GM12891 (cell line): ENCODE results near the gene PNPLA5.

Source experiments
- DNase-seq: peaks from one replicate; pipeline ENCODE4 v3.0.0; 2011; ENCODE audit warnings: low spot score; ENCODE audit not compliant: insufficient read length
- FAIRE-seq: peaks from 2 replicates; lab custom pipeline; 2011; peaks lifted over from hg19 to GRCh38; lab: Jason Lieb, UNC
- PAX5 ChIP-seq: IDR thresholded peaks from 2 replicates; pipeline ENCODE4 v1.6.1; 2011; ENCODE audit warnings: low read length, moderate library complexity, mild to moderate bottlenecking; ENCODE audit not compliant: insufficient read depth, severe bottlenecking
- POLR2A ChIP-seq: IDR thresholded peaks from 2 replicates; pipeline ENCODE4 v1.6.1; 2011; ENCODE audit warnings: low read depth, low read length, control low read depth
- POLR2AphosphoS5 ChIP-seq: IDR thresholded peaks from 2 replicates; pipeline ENCODE4 v1.6.1; 2011; ENCODE audit warnings: low read depth, low read length, control low read depth
- POU2F2 ChIP-seq: IDR thresholded peaks from 2 replicates; pipeline ENCODE4 v1.6.1; 2011; ENCODE audit warnings: low read depth, mild to moderate bottlenecking, control low read depth, low read length, moderate library complexity
- SPI1 ChIP-seq: IDR thresholded peaks from 2 replicates; pipeline ENCODE4 v1.6.1; 2011; ENCODE audit warnings: low read depth, low read length, control low read depth
- TAF1 ChIP-seq: IDR thresholded peaks from 2 replicates; pipeline ENCODE4 v1.6.1; 2011; ENCODE audit warnings: low read depth, low read length, control low read depth

The PNPLA5 gene

GRCh38 chr22:43854786-43855271 lies 37.0 kb downstream of the PNPLA5 start:
- no peak for DNase-seq
- no peak for FAIRE-seq
- no peak for TF ChIP-seq POLR2AphosphoS5
- TF ChIP-seq SPI1 = no peak
- no peak for TF ChIP-seq POLR2A
- TF ChIP-seq TAF1 = no peak
- no peak for TF ChIP-seq PAX5
- TF ChIP-seq POU2F2 = no peak

- no peak for TF ChIP-seq POU2F2
- no peak for TF ChIP-seq POLR2AphosphoS5
- no peak for TF ChIP-seq PAX5
- TF ChIP-seq TAF1 = no peak
- TF ChIP-seq POLR2A = no peak
- TF ChIP-seq SPI1 = no peak
Measured at GRCh38 chr22:43854121-43854785, 37.6 kb downstream of the PNPLA5 start.

GRCh38 chr22:43853328-43853931 lies 38.4 kb downstream of the PNPLA5 start:
- DNase-seq = no peak
- FAIRE-seq = no peak
- TF ChIP-seq PAX5 (no peak), POLR2AphosphoS5 (no peak), SPI1 (no peak), TAF1 (no peak)

More at GRCh38 chr22:43854121-43854785, 37.6 kb downstream of the PNPLA5 start:
- DNase-seq (no peak), FAIRE-seq (no peak)

- TF ChIP-seq POLR2A (no peak), PAX5 (no peak), SPI1 (no peak), POLR2AphosphoS5 (no peak), POU2F2 (no peak), TAF1 (no peak)
- FAIRE-seq (no peak), DNase-seq (no peak)
Measured at GRCh38 chr22:43852573-43853327, 39.1 kb downstream of the PNPLA5 start.

- DNase-seq (no peak), FAIRE-seq (no peak)
- TF ChIP-seq SPI1 = no peak
- TF ChIP-seq PAX5 = no peak
- TF ChIP-seq POLR2A = no peak
- no peak for TF ChIP-seq TAF1
- no peak for TF ChIP-seq POU2F2
- no peak for TF ChIP-seq POLR2AphosphoS5
Measured at GRCh38 chr22:43851979-43852307, 39.9 kb downstream of the PNPLA5 start.

- TF ChIP-seq POU2F2 (no peak), POLR2AphosphoS5 (no peak), POLR2A (no peak), SPI1 (no peak), PAX5 (no peak)
- DNase-seq (no peak), FAIRE-seq (no peak)
Measured at GRCh38 chr22:43851058-43851978, 40.5 kb downstream of the PNPLA5 start.

GRCh38 chr22:43850529-43850928 lies 41.3 kb downstream of the PNPLA5 start:
- no peak for FAIRE-seq

GRCh38 chr22:43849731-43850130 lies 42.1 kb downstream of the PNPLA5 start:
- TF ChIP-seq SPI1 (no peak), POLR2A (no peak), POLR2AphosphoS5 (no peak), TAF1 (no peak), POU2F2 (no peak), PAX5 (no peak)
- DNase-seq = no peak
- no peak for FAIRE-seq

More at GRCh38 chr22:43850529-43850928, 41.3 kb downstream of the PNPLA5 start:
- no peak for TF ChIP-seq POU2F2
- TF ChIP-seq POLR2AphosphoS5 = no peak
- TF ChIP-seq SPI1 = no peak
- no peak for TF ChIP-seq POLR2A
- no peak for TF ChIP-seq TAF1
- no peak for DNase-seq
